ENCODE data around the gene ASXL2.
"Not testable (repeated sequence)": the region's sequence is repeated elsewhere in the genome, so short reads cannot be mapped to it uniquely, and the experiment has no call there.

ASXL2 gene

GRCh38 chr2:25851740-25852503 lies 26.4 kb downstream of the ASXL2 start:
- TF ChIP-seq CTCF (IDR thresholded peaks at IDR 0.05; ENCODE audit: low read depth, low read length): peak; percentile 60
- DNase-seq (ENCODE audit: extremely low read depth, low read depth): peak; percentile 56

GRCh38 chr2:25850400-25850799 lies 27.9 kb downstream of the ASXL2 start:
- DNase-seq (ENCODE audit: extremely low read depth, low read depth): not testable (repeated sequence)

DNA sequence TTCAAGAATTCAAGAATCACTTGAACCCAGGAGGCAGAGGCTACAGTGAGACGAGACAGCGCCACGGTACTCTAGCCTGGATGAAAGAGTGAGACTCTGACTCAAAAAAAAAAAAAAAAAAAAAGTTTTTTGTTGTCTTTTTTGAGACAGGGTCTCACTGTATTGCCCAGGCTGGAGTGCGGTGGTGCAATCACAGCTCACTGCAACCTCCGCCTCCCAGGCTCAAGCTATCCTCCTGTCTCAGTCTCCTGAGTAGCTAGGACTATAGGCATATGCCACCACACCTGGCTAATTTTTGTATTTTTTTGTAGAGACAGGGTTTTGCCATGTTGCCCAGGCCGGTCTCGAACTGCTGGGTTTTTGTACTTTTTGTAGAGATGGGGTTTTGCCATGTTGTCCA lies 28.9 kb downstream of the ASXL2 start:
- not testable (repeated sequence) for DNase-seq (ENCODE audit: extremely low read depth, low read depth)

DNA sequence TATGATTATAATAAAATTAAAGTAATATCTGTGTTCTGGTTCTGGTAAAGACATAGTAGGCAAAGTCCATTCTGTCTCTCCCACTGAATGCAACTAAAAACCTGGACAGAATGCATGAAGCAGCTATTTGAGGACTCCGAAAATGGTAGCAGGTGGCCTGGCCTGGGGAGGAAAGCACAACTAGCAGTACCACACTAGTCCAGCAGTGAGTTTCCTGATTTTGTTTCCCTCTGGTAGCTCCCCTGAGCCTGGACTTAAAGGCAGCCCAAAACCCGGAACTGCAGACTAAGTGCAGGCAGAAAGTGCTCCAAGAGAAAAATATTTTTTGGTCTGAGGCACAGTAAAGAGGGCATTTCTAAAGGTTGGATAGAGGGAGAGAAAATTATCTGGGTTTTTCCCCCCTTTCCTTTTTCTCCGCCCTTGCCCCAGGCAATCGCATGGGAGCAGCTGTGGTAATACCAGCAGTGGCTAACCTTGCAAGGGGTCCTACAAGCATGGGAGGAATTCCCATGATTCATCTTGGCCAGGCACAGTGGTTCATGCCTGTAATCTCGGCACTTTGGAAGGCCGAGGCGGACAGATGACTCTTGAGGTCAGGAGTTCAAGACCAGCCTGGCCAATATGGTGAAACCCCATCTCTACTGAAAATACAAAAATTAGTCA lies 32.3 kb downstream of the ASXL2 start:
- DNase-seq (ENCODE audit: extremely low read depth, low read depth): no peak
- TF ChIP-seq CTCF (IDR thresholded peaks at IDR 0.05; ENCODE audit: low read depth, low read length): no peak

DNA sequence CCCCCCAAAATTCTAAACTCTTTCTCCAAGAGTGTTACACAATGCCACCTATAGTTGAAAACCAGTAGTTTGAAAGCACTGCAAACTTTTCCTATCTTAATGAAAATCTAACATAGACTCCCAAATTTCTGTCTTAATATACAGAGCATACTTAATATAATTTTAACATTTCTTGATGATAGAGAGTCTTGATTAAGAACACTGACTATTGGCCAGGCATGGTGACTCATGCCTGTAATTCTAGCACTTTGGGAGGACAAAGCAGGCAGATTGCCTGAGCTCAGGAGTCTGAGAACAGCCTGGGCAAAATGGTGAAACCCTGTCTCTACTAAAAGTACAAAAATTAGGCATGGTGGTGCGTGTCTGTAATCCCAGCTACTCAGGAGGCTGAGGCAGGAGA lies 34.2 kb downstream of the ASXL2 start:
- peak; percentile 19 for DNase-seq (ENCODE audit: extremely low read depth, low read depth)
- TF ChIP-seq CTCF (IDR thresholded peaks at IDR 0.05; ENCODE audit: low read depth, low read length): no peak

DNA sequence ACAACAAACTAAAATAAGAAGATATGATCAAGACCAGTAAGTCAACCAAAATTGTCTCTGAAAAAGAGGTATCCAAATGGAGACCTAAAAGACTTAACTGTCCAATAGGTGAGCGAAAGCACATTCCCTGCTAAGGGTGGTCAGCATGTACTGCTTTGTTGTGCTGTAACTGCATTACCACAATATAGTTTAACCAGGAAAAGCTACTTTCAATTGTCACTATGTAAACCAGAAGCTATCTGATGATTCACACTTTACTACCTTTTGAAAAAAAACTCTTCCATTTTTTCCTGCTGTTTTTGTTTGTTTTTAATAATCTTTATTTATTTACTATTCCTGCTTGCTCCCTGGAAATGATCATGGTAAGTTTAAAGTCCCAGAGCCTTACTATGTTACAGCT lies 36.1 kb downstream of the ASXL2 start:
- TF ChIP-seq CTCF (IDR thresholded peaks at IDR 0.05; ENCODE audit: low read depth, low read length): no peak
- no peak for DNase-seq (ENCODE audit: extremely low read depth, low read depth)

DNA sequence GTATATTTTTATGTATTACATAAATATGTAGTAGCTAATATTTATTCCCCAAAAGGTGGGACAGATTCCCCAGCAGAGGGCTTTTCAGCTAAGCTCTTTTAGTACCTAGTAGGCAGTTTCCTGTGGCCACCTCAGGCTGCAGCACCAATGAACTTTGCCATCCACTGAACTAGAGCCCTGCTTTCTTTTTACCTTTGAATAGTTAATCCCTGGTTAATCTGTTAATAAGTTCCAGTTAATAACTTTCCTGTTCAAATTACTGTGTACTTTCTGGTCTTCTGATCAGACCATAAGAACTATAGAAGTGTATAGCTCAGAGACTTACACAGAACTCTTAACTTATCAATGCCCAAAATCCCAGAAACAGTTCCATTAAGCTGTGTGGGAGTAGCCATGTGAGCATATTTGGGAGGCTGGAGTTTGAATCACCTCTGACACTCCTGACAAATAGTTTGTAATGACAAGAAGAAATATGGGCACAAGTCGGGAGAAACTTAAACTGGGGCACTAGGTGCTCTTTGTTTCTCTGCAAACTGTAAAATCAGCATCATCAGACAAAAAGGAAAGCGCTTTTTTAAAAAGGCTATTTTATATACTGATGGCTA lies 40.0 kb downstream of the ASXL2 start:
- TF ChIP-seq CTCF (IDR thresholded peaks at IDR 0.05; ENCODE audit: low read depth, low read length): no peak
- DNase-seq (ENCODE audit: extremely low read depth, low read depth): no peak

- no peak for DNase-seq (ENCODE audit: extremely low read depth, low read depth)
- TF ChIP-seq CTCF (IDR thresholded peaks at IDR 0.05; ENCODE audit: low read depth, low read length): no peak
Observed at GRCh38 chr2:25835906-25836305, 42.4 kb downstream of the ASXL2 start.

Data from AG09319 (cell line).